WTC11 (cell line): ENCODE results near the gene MMUT. TPM values are rescaled to one million over a fixed set of nuclear protein-coding genes. Genes with fewer than 3 reads are reported as not detected.
A peak's percentile ranks its signal among the peaks of the same experiment; 100 is the strongest.

Experiments used
- ATAC-seq: fragments of 200-7000 bp; cut with Tn5 transposase; 2 replicates; pipeline ENCODE4 v1.10.0; 2021; ENCODE audit warnings: mild to moderate bottlenecking, moderate library complexity
- CTCF ChIA-PET: fragments of 300-600 bp; sonication (Branson Sonifier 250); formaldehyde crosslinking; loops from one replicate; lab custom pipeline; 2021; ENCODE audit warnings: antibody characterized with exemption; lab: Charles Lee
- POLR2A ChIA-PET: fragments of 350-600 bp; sonication (Branson Sonifier 250); formaldehyde crosslinking; loops from one replicate; lab custom pipeline; 2021; ENCODE audit warnings: antibody characterized with exemption; lab: Charles Lee
- DNase-seq: peaks from one replicate; pipeline ENCODE4 v3.0.0; 2021; ENCODE audit warnings: low spot score
- H3K27ac Mint-ChIP-seq: 2 replicates; pipeline ENCODE4 v1.8.0; 2021; ENCODE audit warnings: mixed read lengths
- H3K27me3 Mint-ChIP-seq: 2 replicates; pipeline ENCODE4 v1.8.0; 2021; ENCODE audit warnings: low read depth, mild to moderate bottlenecking, moderate library complexity, mixed read lengths
- H3K36me3 Mint-ChIP-seq: 2 replicates; pipeline ENCODE4 v1.8.0; 2021; ENCODE audit warnings: mixed read lengths
- H3K4me1 Mint-ChIP-seq: 2 replicates; pipeline ENCODE4 v1.8.0; 2022; ENCODE audit warnings: mixed read lengths
- H3K4me3 Mint-ChIP-seq: 2 replicates; pipeline ENCODE4 v1.8.0; 2021; ENCODE audit warnings: mild to moderate bottlenecking, moderate library complexity, mixed read lengths
- H3K9me3 Mint-ChIP-seq: 2 replicates; pipeline ENCODE4 v1.8.0; 2021; ENCODE audit warnings: mixed read lengths
- AR ChIP-seq: fragments of 250-450 bp; sonication (Bioruptor Pico); IDR thresholded peaks from 2 replicates; pipeline ENCODE4 v1.9.0; 2021; ENCODE audit warnings: mild to moderate bottlenecking
- ATF2 ChIP-seq: sonication (generic); formaldehyde crosslinking; IDR thresholded peaks from 2 replicates; pipeline ENCODE4 v1.8.1; 2022; ENCODE audit warnings: low read depth, missing genetic modification reagents, borderline replicate concordance
- ELF4 ChIP-seq: sonication (generic); formaldehyde crosslinking; IDR thresholded peaks from 2 replicates; pipeline ENCODE4 v1.8.1; 2022; ENCODE audit warnings: low read depth, mild to moderate bottlenecking, moderate library complexity, missing genetic modification reagents
- FOXJ3 ChIP-seq: sonication (generic); formaldehyde crosslinking; IDR thresholded peaks from 2 replicates; pipeline ENCODE4 v1.9.0; 2021; ENCODE audit warnings: missing genetic modification reagents, mild to moderate bottlenecking, borderline replicate concordance
- KAT7 ChIP-seq: sonication (generic); formaldehyde crosslinking; IDR thresholded peaks from 2 replicates; pipeline ENCODE4 v1.8.1; 2023; ENCODE audit warnings: missing genetic modification reagents, mild to moderate bottlenecking, borderline replicate concordance
- NR1H2 ChIP-seq: sonication (generic); formaldehyde crosslinking; IDR thresholded peaks from 2 replicates; pipeline ENCODE4 v1.9.0; 2021; ENCODE audit warnings: mild to moderate bottlenecking, moderate library complexity, missing genetic modification reagents
- NR2C2 ChIP-seq: sonication (generic); formaldehyde crosslinking; IDR thresholded peaks from 2 replicates; pipeline ENCODE4 v1.8.0; 2022; ENCODE audit warnings: mild to moderate bottlenecking, missing genetic modification reagents
- NR3C1 ChIP-seq: sonication (generic); formaldehyde crosslinking; conservative IDR thresholded peaks from 2 replicates; pipeline ENCODE4 v1.8.1; 2023; ENCODE audit warnings: low read depth, mild to moderate bottlenecking, missing genetic modification reagents
- STAT6 ChIP-seq: sonication (generic); formaldehyde crosslinking; conservative IDR thresholded peaks from 2 replicates; pipeline ENCODE4 v1.8.1; 2023; ENCODE audit warnings: mild to moderate bottlenecking, low read depth, missing genetic modification reagents, moderate library complexity
- TEAD1 ChIP-seq: sonication (generic); formaldehyde crosslinking; IDR thresholded peaks from 2 replicates; pipeline ENCODE4 v1.8.0; 2022; ENCODE audit warnings: mild to moderate bottlenecking, missing genetic modification reagents
- USF2 ChIP-seq: sonication (generic); formaldehyde crosslinking; IDR thresholded peaks from 2 replicates; pipeline ENCODE4 v1.8.1; 2023; ENCODE audit warnings: mild to moderate bottlenecking, missing genetic modification reagents, moderate library complexity
- ZNF121 ChIP-seq: sonication (generic); formaldehyde crosslinking; IDR thresholded peaks from 2 replicates; pipeline ENCODE4 v1.8.0; 2023; ENCODE audit warnings: missing genetic modification reagents
- ZNF317 ChIP-seq: sonication (generic); formaldehyde crosslinking; IDR thresholded peaks from 2 replicates; pipeline ENCODE4 v1.8.1; 2023; ENCODE audit warnings: low read depth, mild to moderate bottlenecking, moderate library complexity, missing genetic modification reagents, borderline replicate concordance
- ZNF396 ChIP-seq: fragments of 250-450 bp; sonication (Bioruptor Pico); IDR thresholded peaks from 2 replicates; pipeline ENCODE4 v1.8.0; 2021; ENCODE audit warnings: mild to moderate bottlenecking, moderate library complexity, borderline replicate concordance
- ZNF416 ChIP-seq: fragments of 250-450 bp; sonication (Bioruptor Pico); IDR thresholded peaks from 2 replicates; pipeline ENCODE4 v1.9.0; 2021; ENCODE audit warnings: mild to moderate bottlenecking, inconsistent platforms
- ZNF512 ChIP-seq: sonication (generic); formaldehyde crosslinking; IDR thresholded peaks from 2 replicates; pipeline ENCODE4 v1.8.1; 2022; ENCODE audit warnings: missing genetic modification reagents, borderline replicate concordance
- total RNA-seq: library from RNA; stranded (reverse); gene quantifications from 3 replicates; pipeline ENCODE4 v1.2.3, GENCODE V29; 2021
- TF ChIP-seq, protein P1 (sequence below): fragments of 200-600 bp; IDR thresholded peaks from 2 replicates; pipeline ENCODE4 v1.8.0; 2022; ENCODE audit warnings: antibody characterized with exemption
- TF ChIP-seq, protein P2 (sequence below): sonication (generic); formaldehyde crosslinking; IDR thresholded peaks from 2 replicates; pipeline ENCODE4 v1.8.0; 2023; ENCODE audit warnings: mild to moderate bottlenecking, missing genetic modification reagents
- TF ChIP-seq, protein P3 (sequence below): fragments of 250-450 bp; sonication (Bioruptor Pico); conservative IDR thresholded peaks from 2 replicates; pipeline ENCODE4 v1.9.0; 2021; ENCODE audit warnings: mild to moderate bottlenecking

Gene MMUT
- total RNA-seq, 1 experiment from 2014 or later: 12.5 TPM

- peak overlapping the region; percentile 50 for H3K27ac Mint-ChIP-seq
- no peak for DNase-seq
- TF ChIP-seq USF2 (CRISPR knock-in tag) (no peak), NR3C1 (CRISPR knock-in tag) (no peak), KAT7 (no peak), AR (CRISPR knock-in tag) (no peak), FOXJ3 (CRISPR knock-in tag) (no peak), STAT6 (CRISPR knock-in tag) (no peak), ELF4 (CRISPR knock-in tag) (no peak), ZNF416 (CRISPR knock-in tag) (no peak), TEAD1 (no peak), NR1H2 (CRISPR knock-in tag) (no peak), ZNF512 (CRISPR knock-in tag) (no peak), ATF2 (CRISPR knock-in tag) (no peak), ZNF396 (no peak), NR2C2 (CRISPR knock-in tag) (no peak), ZNF121 (no peak), ZNF317 (CRISPR knock-in tag) (no peak)
- TF ChIP-seq, protein P1, sequence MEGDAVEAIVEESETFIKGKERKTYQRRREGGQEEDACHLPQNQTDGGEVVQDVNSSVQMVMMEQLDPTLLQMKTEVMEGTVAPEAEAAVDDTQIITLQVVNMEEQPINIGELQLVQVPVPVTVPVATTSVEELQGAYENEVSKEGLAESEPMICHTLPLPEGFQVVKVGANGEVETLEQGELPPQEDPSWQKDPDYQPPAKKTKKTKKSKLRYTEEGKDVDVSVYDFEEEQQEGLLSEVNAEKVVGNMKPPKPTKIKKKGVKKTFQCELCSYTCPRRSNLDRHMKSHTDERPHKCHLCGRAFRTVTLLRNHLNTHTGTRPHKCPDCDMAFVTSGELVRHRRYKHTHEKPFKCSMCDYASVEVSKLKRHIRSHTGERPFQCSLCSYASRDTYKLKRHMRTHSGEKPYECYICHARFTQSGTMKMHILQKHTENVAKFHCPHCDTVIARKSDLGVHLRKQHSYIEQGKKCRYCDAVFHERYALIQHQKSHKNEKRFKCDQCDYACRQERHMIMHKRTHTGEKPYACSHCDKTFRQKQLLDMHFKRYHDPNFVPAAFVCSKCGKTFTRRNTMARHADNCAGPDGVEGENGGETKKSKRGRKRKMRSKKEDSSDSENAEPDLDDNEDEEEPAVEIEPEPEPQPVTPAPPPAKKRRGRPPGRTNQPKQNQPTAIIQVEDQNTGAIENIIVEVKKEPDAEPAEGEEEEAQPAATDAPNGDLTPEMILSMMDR: no peak
- TF ChIP-seq, protein P2, sequence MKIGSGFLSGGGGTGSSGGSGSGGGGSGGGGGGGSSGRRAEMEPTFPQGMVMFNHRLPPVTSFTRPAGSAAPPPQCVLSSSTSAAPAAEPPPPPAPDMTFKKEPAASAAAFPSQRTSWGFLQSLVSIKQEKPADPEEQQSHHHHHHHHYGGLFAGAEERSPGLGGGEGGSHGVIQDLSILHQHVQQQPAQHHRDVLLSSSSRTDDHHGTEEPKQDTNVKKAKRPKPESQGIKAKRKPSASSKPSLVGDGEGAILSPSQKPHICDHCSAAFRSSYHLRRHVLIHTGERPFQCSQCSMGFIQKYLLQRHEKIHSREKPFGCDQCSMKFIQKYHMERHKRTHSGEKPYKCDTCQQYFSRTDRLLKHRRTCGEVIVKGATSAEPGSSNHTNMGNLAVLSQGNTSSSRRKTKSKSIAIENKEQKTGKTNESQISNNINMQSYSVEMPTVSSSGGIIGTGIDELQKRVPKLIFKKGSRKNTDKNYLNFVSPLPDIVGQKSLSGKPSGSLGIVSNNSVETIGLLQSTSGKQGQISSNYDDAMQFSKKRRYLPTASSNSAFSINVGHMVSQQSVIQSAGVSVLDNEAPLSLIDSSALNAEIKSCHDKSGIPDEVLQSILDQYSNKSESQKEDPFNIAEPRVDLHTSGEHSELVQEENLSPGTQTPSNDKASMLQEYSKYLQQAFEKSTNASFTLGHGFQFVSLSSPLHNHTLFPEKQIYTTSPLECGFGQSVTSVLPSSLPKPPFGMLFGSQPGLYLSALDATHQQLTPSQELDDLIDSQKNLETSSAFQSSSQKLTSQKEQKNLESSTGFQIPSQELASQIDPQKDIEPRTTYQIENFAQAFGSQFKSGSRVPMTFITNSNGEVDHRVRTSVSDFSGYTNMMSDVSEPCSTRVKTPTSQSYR (CRISPR knock-in tag): no peak
- TF ChIP-seq, protein P3, sequence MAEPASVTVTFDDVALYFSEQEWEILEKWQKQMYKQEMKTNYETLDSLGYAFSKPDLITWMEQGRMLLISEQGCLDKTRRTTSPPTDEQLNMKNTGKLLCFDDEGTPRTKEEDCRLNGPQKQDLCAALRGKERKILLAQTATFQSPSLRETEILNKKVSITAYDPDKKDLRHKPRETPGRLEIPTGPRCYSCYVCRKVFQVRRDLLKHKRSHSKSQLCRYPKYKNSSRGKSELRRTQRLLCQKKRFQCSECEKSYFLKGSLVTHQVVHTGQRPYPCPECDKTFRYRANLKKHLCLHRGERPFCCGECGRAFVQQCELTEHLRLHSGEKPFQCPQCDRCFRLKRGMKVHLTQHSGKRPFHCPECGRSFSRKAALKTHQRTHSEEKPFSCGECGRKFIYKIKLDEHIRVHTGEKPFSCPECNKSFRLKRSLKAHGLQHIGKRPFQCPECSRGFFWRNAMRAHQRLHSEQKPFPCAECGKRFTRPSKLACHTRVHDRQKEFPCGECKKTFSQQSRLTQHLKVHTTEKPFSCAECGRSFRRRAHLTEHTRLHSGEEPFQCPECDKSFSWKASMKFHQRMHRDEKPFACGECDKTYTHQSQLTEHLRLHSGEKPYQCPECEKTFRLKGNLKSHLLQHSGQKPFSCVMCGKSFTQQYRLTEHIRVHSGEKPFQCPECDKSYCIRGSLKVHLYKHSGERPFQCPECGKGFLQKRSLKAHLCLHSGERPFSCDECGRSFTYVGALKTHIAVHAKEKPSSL: no peak
- TF ChIP-seq, all 79 proteins: peak for 0
- no peak for ATAC-seq
- Mint-ChIP-seq H3K36me3 (no peaks in the 10 kb centered on the region), H3K4me1 (peaks cover 15% of the 10 kb centered on the region), H3K9me3 (no peaks in the 10 kb centered on the region), H3K27me3 (no peaks in the 10 kb centered on the region), H3K4me3 (peak overlapping the region; percentile 100)
- ChIA-PET POLR2A (no interaction called here), CTCF (no interaction called here)
Observed at GRCh38 chr6:49464691-49465090, 1.6 kb upstream of the MMUT start.
